ENCODE data around the gene FAM72C.
"Not testable (repeated sequence)": the region's sequence is repeated elsewhere in the genome, so short reads cannot be mapped to it uniquely, and the experiment has no call there.

DNA sequence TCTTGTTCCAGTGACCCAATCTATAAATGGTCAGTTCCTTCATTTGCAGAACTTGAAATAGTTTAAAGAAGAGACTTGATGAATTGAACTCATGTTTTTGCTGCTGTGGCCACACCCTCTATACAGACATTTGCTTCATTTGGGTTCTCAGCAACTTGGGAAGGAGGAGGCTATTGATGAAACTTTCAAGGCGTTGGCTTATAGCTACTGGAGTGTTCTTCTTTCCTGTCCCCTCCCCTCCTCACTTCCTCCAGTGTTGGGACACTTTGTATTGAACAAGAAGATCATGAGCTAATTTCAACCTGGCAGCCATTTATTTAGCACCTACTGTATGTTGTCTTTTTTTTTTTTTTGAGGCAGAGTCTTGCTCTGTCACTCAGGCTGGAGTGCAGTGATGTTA is 17.9 kb upstream of the FAM72C start:
- TF ChIP-seq, protein P1, sequence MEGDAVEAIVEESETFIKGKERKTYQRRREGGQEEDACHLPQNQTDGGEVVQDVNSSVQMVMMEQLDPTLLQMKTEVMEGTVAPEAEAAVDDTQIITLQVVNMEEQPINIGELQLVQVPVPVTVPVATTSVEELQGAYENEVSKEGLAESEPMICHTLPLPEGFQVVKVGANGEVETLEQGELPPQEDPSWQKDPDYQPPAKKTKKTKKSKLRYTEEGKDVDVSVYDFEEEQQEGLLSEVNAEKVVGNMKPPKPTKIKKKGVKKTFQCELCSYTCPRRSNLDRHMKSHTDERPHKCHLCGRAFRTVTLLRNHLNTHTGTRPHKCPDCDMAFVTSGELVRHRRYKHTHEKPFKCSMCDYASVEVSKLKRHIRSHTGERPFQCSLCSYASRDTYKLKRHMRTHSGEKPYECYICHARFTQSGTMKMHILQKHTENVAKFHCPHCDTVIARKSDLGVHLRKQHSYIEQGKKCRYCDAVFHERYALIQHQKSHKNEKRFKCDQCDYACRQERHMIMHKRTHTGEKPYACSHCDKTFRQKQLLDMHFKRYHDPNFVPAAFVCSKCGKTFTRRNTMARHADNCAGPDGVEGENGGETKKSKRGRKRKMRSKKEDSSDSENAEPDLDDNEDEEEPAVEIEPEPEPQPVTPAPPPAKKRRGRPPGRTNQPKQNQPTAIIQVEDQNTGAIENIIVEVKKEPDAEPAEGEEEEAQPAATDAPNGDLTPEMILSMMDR (conservative IDR thresholded peaks at IDR 0.05) = not testable (repeated sequence)
- TF ChIP-seq ZFX (IDR thresholded peaks at IDR 0.05) = not testable (repeated sequence)

Measured in C4-2B (cell line).